GM12864 (cell line): ENCODE data around the gene PSMD4.

ENCODE experiments used
- DNase-seq: peaks from one replicate; pipeline ENCODE4 v3.0.0-alpha.2; 2011; ENCODE audit warnings: low read depth
- H3K4me3 ChIP-seq: 2 replicates; pipeline ENCODE4 v1.5.1; 2011; ENCODE audit warnings: mild to moderate bottlenecking, low read depth, low read length, control low read depth
- TF ChIP-seq, protein P1 (sequence below): IDR thresholded peaks from 2 replicates; pipeline ENCODE4 v1.5.1; 2011; ENCODE audit warnings: low read depth, mild to moderate bottlenecking, moderate library complexity, low read length, control low read depth, inconsistent platforms; ENCODE audit errors: missing control alignments

PSMD4 gene

DNA sequence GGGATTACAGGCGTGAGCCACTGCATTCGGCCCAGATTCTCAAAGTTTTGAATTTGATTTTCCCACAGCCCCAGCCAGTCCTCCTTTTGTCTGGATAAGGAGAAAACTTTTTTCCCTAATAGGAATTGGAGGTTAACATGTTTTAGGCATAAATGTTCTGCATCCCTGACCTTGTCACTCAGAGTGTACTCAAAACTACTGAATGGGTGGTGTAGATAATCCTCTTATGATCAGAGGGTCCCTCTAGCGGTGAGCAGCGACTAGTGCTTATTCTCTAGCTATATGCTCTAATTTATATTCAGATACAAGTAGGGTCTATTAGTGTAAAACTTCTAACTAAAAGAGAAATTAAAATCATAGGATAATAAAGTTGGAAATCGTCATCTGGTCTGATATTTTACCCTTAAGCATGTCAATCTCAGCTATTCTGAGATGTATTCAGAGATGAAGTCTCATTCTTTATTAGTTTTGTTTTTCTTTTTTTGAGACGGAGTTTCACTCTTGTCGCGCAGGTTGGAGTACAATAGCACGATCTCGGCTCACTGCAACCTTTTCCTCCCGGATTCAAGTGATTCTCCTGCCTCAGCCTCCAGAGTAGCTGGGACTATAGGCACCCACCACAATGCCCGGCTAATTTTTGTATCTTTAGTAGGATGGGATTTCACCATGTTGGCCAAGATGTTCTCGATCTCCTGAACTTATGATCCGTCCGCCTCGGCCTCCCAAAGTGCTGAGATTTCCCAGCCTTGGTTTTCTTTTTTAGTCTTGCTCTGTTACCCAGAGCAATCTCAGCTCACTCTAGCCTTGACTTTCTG, 2.7 kb upstream of the PSMD4 start:
- peak; percentile 68 for DNase-seq

GRCh38 chr1:151255381-151255780, 847 bp downstream of the PSMD4 start:
- TF ChIP-seq, protein P1, sequence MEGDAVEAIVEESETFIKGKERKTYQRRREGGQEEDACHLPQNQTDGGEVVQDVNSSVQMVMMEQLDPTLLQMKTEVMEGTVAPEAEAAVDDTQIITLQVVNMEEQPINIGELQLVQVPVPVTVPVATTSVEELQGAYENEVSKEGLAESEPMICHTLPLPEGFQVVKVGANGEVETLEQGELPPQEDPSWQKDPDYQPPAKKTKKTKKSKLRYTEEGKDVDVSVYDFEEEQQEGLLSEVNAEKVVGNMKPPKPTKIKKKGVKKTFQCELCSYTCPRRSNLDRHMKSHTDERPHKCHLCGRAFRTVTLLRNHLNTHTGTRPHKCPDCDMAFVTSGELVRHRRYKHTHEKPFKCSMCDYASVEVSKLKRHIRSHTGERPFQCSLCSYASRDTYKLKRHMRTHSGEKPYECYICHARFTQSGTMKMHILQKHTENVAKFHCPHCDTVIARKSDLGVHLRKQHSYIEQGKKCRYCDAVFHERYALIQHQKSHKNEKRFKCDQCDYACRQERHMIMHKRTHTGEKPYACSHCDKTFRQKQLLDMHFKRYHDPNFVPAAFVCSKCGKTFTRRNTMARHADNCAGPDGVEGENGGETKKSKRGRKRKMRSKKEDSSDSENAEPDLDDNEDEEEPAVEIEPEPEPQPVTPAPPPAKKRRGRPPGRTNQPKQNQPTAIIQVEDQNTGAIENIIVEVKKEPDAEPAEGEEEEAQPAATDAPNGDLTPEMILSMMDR = no peak
- peak overlapping the region; percentile 74 for H3K4me3 ChIP-seq
- no peak for DNase-seq

More for the DNA sequence above, 2.7 kb upstream of the PSMD4 start:
- no peak overlapping the region for H3K4me3 ChIP-seq
- TF ChIP-seq, protein P1 = peak; percentile 80

- no peak overlapping the region for H3K4me3 ChIP-seq
- TF ChIP-seq, protein P1 = no peak
- no peak for DNase-seq
Observed at GRCh38 chr1:151259351-151259750, 4.8 kb downstream of the PSMD4 start.

DNA sequence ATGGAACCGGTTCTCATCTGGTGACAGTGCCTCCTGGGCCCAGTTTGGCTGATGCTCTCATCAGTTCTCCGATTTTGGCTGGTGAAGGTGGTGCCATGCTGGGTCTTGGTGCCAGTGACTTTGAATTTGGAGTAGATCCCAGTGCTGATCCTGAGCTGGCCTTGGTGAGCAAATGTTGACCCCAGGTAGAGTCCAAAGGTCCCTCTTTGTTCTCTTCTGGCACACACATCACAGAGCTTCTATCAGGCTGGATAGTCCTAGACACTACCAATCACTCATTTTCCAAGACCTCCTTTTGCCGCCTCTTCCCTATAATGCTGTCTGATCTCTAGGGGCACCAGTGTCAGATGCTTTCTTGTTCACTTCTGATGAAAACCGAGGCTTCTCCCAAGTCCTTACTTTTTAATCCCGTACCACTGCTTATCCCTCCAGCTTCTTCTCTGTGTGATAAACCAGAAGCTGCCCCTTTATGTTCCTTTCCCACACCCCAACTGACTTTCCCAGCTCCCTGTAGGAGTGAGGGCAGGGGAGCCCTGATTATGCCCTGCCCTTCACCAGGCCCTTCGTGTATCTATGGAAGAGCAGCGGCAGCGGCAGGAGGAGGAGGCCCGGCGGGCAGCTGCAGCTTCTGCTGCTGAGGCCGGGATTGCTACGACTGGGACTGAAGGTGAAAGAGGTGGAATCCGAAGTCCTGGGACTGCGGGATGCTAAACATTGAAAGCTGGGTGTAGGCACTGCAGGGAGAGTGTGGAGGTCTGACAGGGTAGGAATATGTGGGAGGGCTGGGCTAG, 11.1 kb downstream of the PSMD4 start:
- DNase-seq = no peak
- H3K4me3 ChIP-seq = no peak overlapping the region
- TF ChIP-seq, protein P1 = no peak

- DNase-seq = no peak
- H3K4me3 ChIP-seq = no peak overlapping the region
- TF ChIP-seq, protein P1 = no peak
Observed at GRCh38 chr1:151266315-151266714, 11.8 kb downstream of the PSMD4 start.

- H3K4me3 ChIP-seq = no peak overlapping the region
- no peak for DNase-seq
- TF ChIP-seq, protein P1 = no peak
Observed at GRCh38 chr1:151266821-151267220, 12.3 kb downstream of the PSMD4 start.

DNA sequence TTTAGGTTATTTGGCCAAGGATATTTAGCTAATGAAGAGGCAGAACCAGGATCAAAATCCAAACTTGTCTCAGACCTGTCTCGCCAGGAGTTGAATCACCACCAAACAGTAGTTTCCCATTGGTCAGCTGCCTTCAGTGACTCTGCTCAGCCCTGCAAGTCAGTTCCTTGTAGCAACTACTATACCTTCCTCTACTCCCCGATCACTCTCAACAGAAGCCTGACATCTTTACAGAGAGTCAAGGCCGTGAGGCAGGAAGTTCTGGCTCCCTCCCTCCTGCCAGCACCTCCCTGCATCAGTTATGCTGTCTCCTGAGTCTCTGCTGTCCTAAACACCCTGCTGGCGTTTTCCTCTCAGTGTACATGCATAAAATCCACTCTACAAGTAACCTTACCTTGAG, 13.2 kb downstream of the PSMD4 start:
- H3K4me3 ChIP-seq = no peak overlapping the region
- no peak for DNase-seq
- TF ChIP-seq, protein P1 = no peak
